Endothelial cell of umbilical vein (primary cell): ENCODE measurements around the gene CLCA4. TPM values are rescaled to one million over a fixed set of nuclear protein-coding genes. Genes with fewer than 3 reads are reported as not detected.

Source experiments
- BruUV-seq: library from RNA; stranded (reverse); fragments of 400-500 nt; replicated peaks from 2 replicates; lab custom pipeline; 2021; lab: Mats Ljungman, UMichigan
- CTCF ChIA-PET: fragments of 300-600, 350-600 bp; sonication (Branson Sonifier 250); formaldehyde crosslinking; loops from one replicate; lab custom pipeline; 2021; ENCODE audit warnings: antibody characterized with exemption, inconsistent platforms; lab: Charles Lee
- POLR2A ChIA-PET: fragments of 300-600, 350-600 bp; sonication (Branson Sonifier 250); formaldehyde crosslinking; loops from one replicate; lab custom pipeline; 2021; ENCODE audit warnings: antibody characterized with exemption, inconsistent platforms; lab: Charles Lee
- DNase-seq: peaks from one replicate; pipeline ENCODE4 v3.0.0-alpha.2; 2011; ENCODE audit warnings: low read depth, low spot score
- FAIRE-seq: peaks from 2 replicates; lab custom pipeline; 2011; peaks lifted over from hg19 to GRCh38; lab: Jason Lieb, UNC
- H2AFZ ChIP-seq: 2 replicates; pipeline ENCODE4 v1.6.0; 2012; ENCODE audit warnings: low read depth, low read length, control low read depth, inconsistent platforms
- H3K27ac ChIP-seq: 2 replicates; pipeline ENCODE4 v1.5.1; 2011; ENCODE audit warnings: low read depth, mild to moderate bottlenecking, control low read depth, low read length, moderate library complexity; ENCODE audit not compliant: insufficient read depth
- H3K27me3 ChIP-seq, 2 experiments: 2 replicates each; pipeline versions ENCODE4 v1.6.0 to v1.6.1; 2011; ENCODE audit warnings: low read length in 2 of 2, mixed read lengths in 1 of 2; ENCODE audit not compliant: control insufficient read depth in 2 of 2, insufficient read depth in 2 of 2
- H3K36me3 ChIP-seq, 2 experiments: 2 replicates in 1 of 2; 3 replicates in 1 of 2; pipeline ENCODE4 v1.5.1; 2011; ENCODE audit warnings: low read length in 2 of 2, mild to moderate bottlenecking in 1 of 2, moderate library complexity in 1 of 2; ENCODE audit not compliant: control insufficient read depth in 2 of 2, insufficient read depth in 2 of 2; ENCODE audit errors: extremely low read depth in 1 of 2
- H3K4me1 ChIP-seq: 3 replicates; pipeline ENCODE4 v1.5.1; 2011; ENCODE audit warnings: mild to moderate bottlenecking, low read length; ENCODE audit not compliant: control insufficient read depth, insufficient read depth; ENCODE audit errors: extremely low read depth
- H3K4me2 ChIP-seq: 2 replicates; pipeline ENCODE4 v1.6.1; 2011; ENCODE audit warnings: low read length, control low read depth, mixed read lengths; ENCODE audit not compliant: insufficient read depth
- H3K4me3 ChIP-seq, 3 experiments: fragments of 200-600 bp in 1 of 3; sonication (generic), shearing (Covaris generic) in 1 of 3; replicated peaks in 1 of 3; 2 replicates each; pipeline ENCODE4 v1.5.1; 2011 to 2016; ENCODE audit warnings: control low read depth in 3 of 3, low read length in 3 of 3, mild to moderate bottlenecking in 2 of 3, inconsistent platforms in 1 of 3, low read depth in 1 of 3, moderate library complexity in 1 of 3; ENCODE audit not compliant: insufficient read depth in 1 of 3
- H3K79me2 ChIP-seq: 2 replicates; pipeline ENCODE4 v1.6.0; 2012; ENCODE audit warnings: low read length, inconsistent platforms; ENCODE audit not compliant: control insufficient read depth, insufficient read depth
- H3K9ac ChIP-seq: replicated peaks from 2 replicates; pipeline ENCODE3; 2011; ENCODE audit warnings: low read length, control low read depth; ENCODE audit not compliant: insufficient read depth; ENCODE audit errors: extremely low read depth
- H3K9me1 ChIP-seq: replicated peaks from 3 replicates; pipeline ENCODE4 v1.6.0; 2011; ENCODE audit warnings: mild to moderate bottlenecking, low read length; ENCODE audit not compliant: control insufficient read depth, insufficient read depth; ENCODE audit errors: extremely low read depth
- H3K9me3 ChIP-seq: replicated peaks from 2 replicates; pipeline ENCODE4 v1.5.1; 2012; ENCODE audit warnings: low read length, inconsistent platforms; ENCODE audit not compliant: control insufficient read depth, insufficient read depth
- H4K20me1 ChIP-seq: replicated peaks from 2 replicates; pipeline ENCODE3; 2011; ENCODE audit warnings: mild to moderate bottlenecking, low read length; ENCODE audit not compliant: control insufficient read depth, insufficient read depth; ENCODE audit errors: extremely low read depth
- EZH2 ChIP-seq: IDR thresholded peaks from 2 replicates; pipeline ENCODE4 v1.6.1; 2012; ENCODE audit warnings: borderline replicate concordance, low read depth, mild to moderate bottlenecking, moderate library complexity, low read length, inconsistent platforms; ENCODE audit not compliant: severe bottlenecking
- FOS ChIP-seq: IDR thresholded peaks from 2 replicates; pipeline ENCODE4 v1.6.1; 2011; ENCODE audit warnings: mild to moderate bottlenecking, low read length, moderate library complexity, borderline replicate concordance; ENCODE audit not compliant: insufficient read depth
- GATA2 ChIP-seq: IDR thresholded peaks from 2 replicates; pipeline ENCODE4 v1.7.0; 2011; ENCODE audit warnings: low read depth, mild to moderate bottlenecking, moderate library complexity, mixed read lengths, low read length; ENCODE audit not compliant: insufficient read length, insufficient read depth
- JUN ChIP-seq: IDR thresholded peaks from 2 replicates; pipeline ENCODE4 v1.6.1; 2011; ENCODE audit warnings: borderline replicate concordance, low read depth; ENCODE audit not compliant: insufficient read length, insufficient read depth
- MYC ChIP-seq: IDR thresholded peaks from one replicate; pipeline ENCODE4 v1.6.1; 2011; ENCODE audit warnings: mild to moderate bottlenecking, low read depth, low read length
- POLR2A ChIP-seq: IDR thresholded peaks from 2 replicates; pipeline ENCODE4 v1.6.1; 2012; ENCODE audit warnings: low read depth, mild to moderate bottlenecking, control low read depth, low read length
- POLR2AphosphoS5 ChIP-seq: IDR thresholded peaks from 2 replicates; pipeline ENCODE4 v1.6.1; 2012; ENCODE audit warnings: low read depth, mild to moderate bottlenecking, control low read depth, low read length, moderate library complexity; ENCODE audit not compliant: insufficient read depth
- dilution Hi-C: fragments of 300-500 bp; cut with MboI; formaldehyde crosslinking; loops from one replicate; pipeline ENCODE4 v1.15.0; 2019; ENCODE audit warnings: low sequenced_read_pairs; ENCODE audit not compliant: extremely low pct_ligation_motif_present
- intact Hi-C: fragments of 100-400 bp; cut with micrococcal nuclease; formaldehyde crosslinking; loops from one replicate; pipeline ENCODE4 v1.10.0; 2022
- polyA plus RNA-seq, 4 experiments: library from polyadenylated mRNA; depleted of rRNA in 3 of 4; stranded (reverse) in 3 of 4; unstranded in 1 of 4; fragments of >200 nt; gene quantifications; 2 replicates each; pipeline versions ENCODE4 v1.2.1 to v1.2.3, GENCODE V29; 2011 to 2012; ENCODE audit warnings: missing spikeins in 1 of 4
- total RNA-seq: library from RNA; stranded (reverse); gene quantifications from 2 replicates; pipeline ENCODE4 v1.2.3, GENCODE V29; 2021
- TF ChIP-seq, protein P1 (sequence below), 2 donors: IDR thresholded peaks; 1 replicate in 1 of 2; 2 replicates in 1 of 2; pipeline ENCODE4 v1.5.1; 2011; ENCODE audit warnings: low read length in 2 of 2, mild to moderate bottlenecking in 2 of 2, moderate library complexity in 2 of 2, control low read depth in 1 of 2, inconsistent platforms in 1 of 2, low read depth in 1 of 2; ENCODE audit not compliant: insufficient read depth in 1 of 2; ENCODE audit errors: extremely low read depth in 1 of 2
- TF ChIP-seq, protein P2 (sequence below): IDR thresholded peaks from 2 replicates; pipeline ENCODE4 v1.6.1; 2011; ENCODE audit not compliant: insufficient read depth, insufficient read length

CLCA4 gene
- total and polyA plus RNA-seq, 2 donors (not counting 3 experiments of a cell fraction or from before 2014, with no cell fraction given): not detected

DNA sequence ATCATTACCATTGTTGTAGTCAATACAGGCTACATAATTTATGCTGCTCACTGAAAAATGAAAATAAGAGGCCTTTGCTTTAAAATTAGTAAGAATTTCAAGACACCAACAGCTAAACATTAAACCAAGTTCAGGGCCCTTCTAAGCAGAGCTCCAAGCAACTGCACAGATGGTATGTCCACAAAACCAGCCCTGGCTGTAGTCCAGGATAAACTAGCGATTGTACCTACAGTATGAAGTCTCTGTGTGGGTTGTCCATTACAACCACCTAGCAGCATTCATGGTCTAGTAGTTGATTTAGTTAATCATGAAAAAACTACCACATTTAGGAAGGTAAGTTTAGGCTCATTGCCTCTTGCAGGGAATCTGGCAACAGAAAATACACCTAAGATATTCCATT, 35.3 kb downstream of the CLCA4 start:
- no TSS peak for BruUV-seq
- dilution Hi-C loops: no loop called here
- POLR2A ChIA-PET: no interaction called here
- DNase-seq (no peak), FAIRE-seq (no peak)
- no peak overlapping the region for H2AFZ ChIP-seq
- CTCF ChIA-PET: interaction anchor here (1.6 kb wide), 1 partner anchor 10 kb away, joined by 6 read pairs; no protein-coding TSS in a partner anchor
- no peaks in the 10 kb centered on the region for H4K20me1 ChIP-seq
- H3K27ac ChIP-seq: no peak overlapping the region
- no peaks in the 10 kb centered on the region for H3K9me3 ChIP-seq
- no peaks in the 10 kb centered on the region for H3K4me1 ChIP-seq
- H3K4me3 ChIP-seq: no peak overlapping the region
- no peak overlapping the region for H3K9ac ChIP-seq
- H3K27me3 ChIP-seq: peaks cover 6 to 17% of the 10 kb centered on the region in 2 experiments
- H3K4me2 ChIP-seq: no peak overlapping the region
- no peak for TF ChIP-seq JUN
- no peak for TF ChIP-seq POLR2AphosphoS5
- H3K9me1 ChIP-seq: no peaks in the 10 kb centered on the region
- H3K79me2 ChIP-seq: no peaks in the 10 kb centered on the region
- intact Hi-C loops: no loop called here
- no peaks in the 10 kb centered on the region for H3K36me3 ChIP-seq

DNA sequence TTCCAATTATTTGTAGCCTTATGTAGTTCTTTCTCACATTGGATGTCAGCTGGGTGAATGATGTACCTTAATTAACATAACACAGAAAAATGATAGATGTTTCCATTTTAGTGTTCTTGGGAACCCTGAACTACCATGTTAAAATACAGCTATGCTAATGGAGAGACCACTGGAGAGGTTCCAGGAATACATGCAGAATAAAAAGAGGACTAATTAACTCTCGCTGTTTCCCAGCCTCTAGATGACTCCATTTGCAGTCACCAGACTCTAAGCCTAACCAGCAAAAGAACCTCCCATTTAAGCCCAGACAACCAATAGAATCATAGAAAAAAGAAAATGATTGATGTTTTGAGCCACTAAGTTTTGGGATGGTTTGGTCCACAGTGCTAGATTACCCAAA, 36.2 kb downstream of the CLCA4 start:
- Histone ChIP-seq H3K4me3 (no peak overlapping the region), H3K9ac (no peak overlapping the region), H2AFZ (no peak overlapping the region), H3K9me1 (no peaks in the 10 kb centered on the region), H4K20me1 (no peaks in the 10 kb centered on the region), H3K27me3 (peaks cover 6 to 17% of the 10 kb centered on the region in 2 experiments), H3K4me2 (no peak overlapping the region), H3K9me3 (no peaks in the 10 kb centered on the region), H3K36me3 (no peaks in the 10 kb centered on the region), H3K27ac (no peak overlapping the region), H3K79me2 (no peaks in the 10 kb centered on the region), H3K4me1 (no peaks in the 10 kb centered on the region)
- BruUV-seq: no TSS peak
- no peak for TF ChIP-seq JUN
- TF ChIP-seq, protein P1, sequence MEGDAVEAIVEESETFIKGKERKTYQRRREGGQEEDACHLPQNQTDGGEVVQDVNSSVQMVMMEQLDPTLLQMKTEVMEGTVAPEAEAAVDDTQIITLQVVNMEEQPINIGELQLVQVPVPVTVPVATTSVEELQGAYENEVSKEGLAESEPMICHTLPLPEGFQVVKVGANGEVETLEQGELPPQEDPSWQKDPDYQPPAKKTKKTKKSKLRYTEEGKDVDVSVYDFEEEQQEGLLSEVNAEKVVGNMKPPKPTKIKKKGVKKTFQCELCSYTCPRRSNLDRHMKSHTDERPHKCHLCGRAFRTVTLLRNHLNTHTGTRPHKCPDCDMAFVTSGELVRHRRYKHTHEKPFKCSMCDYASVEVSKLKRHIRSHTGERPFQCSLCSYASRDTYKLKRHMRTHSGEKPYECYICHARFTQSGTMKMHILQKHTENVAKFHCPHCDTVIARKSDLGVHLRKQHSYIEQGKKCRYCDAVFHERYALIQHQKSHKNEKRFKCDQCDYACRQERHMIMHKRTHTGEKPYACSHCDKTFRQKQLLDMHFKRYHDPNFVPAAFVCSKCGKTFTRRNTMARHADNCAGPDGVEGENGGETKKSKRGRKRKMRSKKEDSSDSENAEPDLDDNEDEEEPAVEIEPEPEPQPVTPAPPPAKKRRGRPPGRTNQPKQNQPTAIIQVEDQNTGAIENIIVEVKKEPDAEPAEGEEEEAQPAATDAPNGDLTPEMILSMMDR (IDR thresholded peaks at IDR 0.05; ENCODE audit: extremely low read depth in 1 of 2, insufficient read depth in 1 of 2, low read depth in 1 of 2, low read length in 2 of 2): no peak
- TF ChIP-seq, protein P2, sequence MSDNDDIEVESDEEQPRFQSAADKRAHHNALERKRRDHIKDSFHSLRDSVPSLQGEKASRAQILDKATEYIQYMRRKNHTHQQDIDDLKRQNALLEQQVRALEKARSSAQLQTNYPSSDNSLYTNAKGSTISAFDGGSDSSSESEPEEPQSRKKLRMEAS: no peak
- TF ChIP-seq GATA2: no peak
- TF ChIP-seq POLR2A: no peak
- TF ChIP-seq EZH2: no peak
- TF ChIP-seq POLR2AphosphoS5: no peak
- TF ChIP-seq FOS: no peak
- TF ChIP-seq MYC: no peak
- no peak for FAIRE-seq
- ChIA-PET CTCF (interaction anchor here (0.6 to 1.6 kb wide), 2 partner anchors 11 to 74 kb away, joined by 3 to 6 read pairs; no protein-coding TSS in a partner anchor), POLR2A (no interaction called here)
- intact Hi-C loops (no loop called here), dilution Hi-C loops (no loop called here)
- DNase-seq: no peak
